Peyer's patch (tissue), 4 donors: ENCODE measurements around the gene GRHL3.

ENCODE experiments used
- CTCF ChIP-seq, 6 experiments: fragments of 450-650 bp in 4 of 6; fragments of 200-600 bp in 2 of 6; sonication (generic) in 1 of 6; IDR thresholded peaks; one replicate each; pipeline ENCODE4 v1.5.1; 2017 to 2019; ENCODE audit warnings: antibody characterized with exemption in 6 of 6, mild to moderate bottlenecking in 3 of 6, moderate library complexity in 1 of 6
- POLR2A ChIP-seq, 2 donors: fragments of 450-650 bp; IDR thresholded peaks; one replicate each; pipeline ENCODE4 v1.5.1; 2017; ENCODE audit warnings: antibody characterized with exemption in 2 of 2, mild to moderate bottlenecking in 2 of 2, moderate library complexity in 2 of 2

- TF ChIP-seq POLR2A (IDR thresholded peaks at IDR 0.05) (no peak), CTCF (IDR thresholded peaks at IDR 0.05) (no peak)
Measured at GRCh38 chr1:24336075-24336474, 16.9 kb downstream of the GRHL3 start.
